NT2/D1 (cell line): Measurements from ENCODE around the gene ENGASE.

Experiments used
- YY1 ChIP-seq: IDR thresholded peaks from 2 replicates; pipeline ENCODE4 v1.6.1; 2011; ENCODE audit not compliant: insufficient read length, insufficient read depth
- ZNF274 ChIP-seq: IDR thresholded peaks from 2 replicates; pipeline ENCODE4 v1.6.1; 2011; ENCODE audit warnings: mild to moderate bottlenecking, low read depth, low read length

DNA sequence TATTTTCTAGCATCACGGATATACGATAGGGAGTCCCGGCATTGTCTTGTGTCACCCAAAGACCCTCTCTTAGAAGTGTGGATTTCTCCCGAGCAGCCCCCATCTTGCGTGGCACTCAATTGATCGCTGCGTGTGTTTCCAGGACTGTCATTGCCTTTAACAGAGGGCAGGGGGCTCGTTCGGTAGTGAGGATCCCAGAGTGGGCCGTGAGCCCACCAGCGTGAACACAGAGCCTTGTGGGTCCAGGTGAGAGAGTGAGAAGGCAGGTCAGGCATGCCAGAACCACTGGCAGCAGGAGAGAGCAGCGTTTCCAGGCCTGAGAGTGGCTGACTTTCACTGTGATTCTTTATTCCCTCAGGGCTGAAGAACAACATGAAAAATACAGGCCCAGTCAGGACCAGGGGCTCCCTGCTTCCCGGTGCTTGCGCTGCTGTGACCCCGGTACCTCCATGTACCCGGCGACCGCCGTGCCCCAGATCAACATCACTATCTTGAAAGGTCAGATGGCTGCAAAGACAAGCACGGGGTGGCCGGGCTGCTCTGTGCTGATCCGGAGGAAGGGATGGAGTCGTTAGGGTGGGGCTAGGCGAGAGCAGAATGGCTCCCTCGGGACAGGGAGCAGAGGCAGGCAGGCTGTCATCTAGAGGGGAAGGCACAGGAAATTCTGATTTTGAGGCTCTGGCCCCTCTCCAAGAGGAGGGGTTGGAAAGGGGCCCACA is 28.3 kb upstream of the ENGASE start:
- TF ChIP-seq YY1 (no peak), ZNF274 (no peak)
